Activated gamma-delta T cell treated with anti-CD3 and anti-CD28 coated beads, Interleukin-2, amount 50 U/mL, for 16 hours (primary cell): Measurements from ENCODE around the gene CHRD.
"Not testable (repeated sequence)": the region's sequence is repeated elsewhere in the genome, so short reads cannot be mapped to it uniquely, and the experiment has no call there.

Experiments
- DNase-seq: peaks from one replicate; pipeline ENCODE4 v3.0.0-alpha.2; 2020; ENCODE audit warnings: low read depth

CHRD gene

DNA sequence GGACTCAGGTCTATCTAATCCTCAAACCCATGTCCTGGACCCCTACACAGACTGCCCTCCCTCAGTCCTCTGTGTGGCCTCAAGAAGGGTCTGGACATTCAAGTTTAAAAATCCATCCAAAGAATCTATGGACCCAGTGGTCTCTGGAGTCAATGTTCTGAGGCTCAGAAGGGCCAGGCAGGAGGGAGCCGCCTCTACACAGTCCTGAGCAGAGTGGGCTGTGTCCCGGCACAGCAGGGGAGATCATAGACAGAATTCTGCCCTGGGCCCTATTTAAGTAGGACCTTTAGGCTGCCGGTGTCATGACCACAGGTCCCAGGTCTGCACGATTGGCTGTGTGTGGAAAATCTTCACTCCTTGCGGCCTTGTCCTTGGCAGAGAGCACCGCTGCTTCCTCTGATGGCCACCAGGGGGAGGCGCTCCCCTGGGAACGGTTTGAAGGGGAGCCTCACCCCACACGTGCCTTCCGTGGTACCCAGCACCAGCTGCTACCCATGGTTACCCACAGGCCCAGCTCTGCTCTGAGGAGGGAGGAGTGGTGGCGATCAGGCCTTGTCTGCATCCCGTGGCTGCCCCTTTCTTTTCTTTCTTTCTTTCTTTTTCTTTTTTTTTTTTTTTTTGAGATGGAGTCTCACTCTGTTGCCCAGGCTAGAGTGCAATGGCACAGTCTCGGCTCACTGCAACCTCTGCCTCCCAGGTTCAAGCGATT, 37.9 kb downstream of the CHRD start:
- DNase-seq = peak; percentile 47

GRCh38 chr3:184419171-184419570, 39.3 kb downstream of the CHRD start:
- no peak for DNase-seq

GRCh38 chr3:184423561-184423960, 43.7 kb downstream of the CHRD start:
- DNase-seq = no peak

GRCh38 chr3:184426691-184427141, 46.9 kb downstream of the CHRD start:
- DNase-seq = no peak

GRCh38 chr3:184428561-184429175, 48.8 kb downstream of the CHRD start:
- no peak for DNase-seq

DNA sequence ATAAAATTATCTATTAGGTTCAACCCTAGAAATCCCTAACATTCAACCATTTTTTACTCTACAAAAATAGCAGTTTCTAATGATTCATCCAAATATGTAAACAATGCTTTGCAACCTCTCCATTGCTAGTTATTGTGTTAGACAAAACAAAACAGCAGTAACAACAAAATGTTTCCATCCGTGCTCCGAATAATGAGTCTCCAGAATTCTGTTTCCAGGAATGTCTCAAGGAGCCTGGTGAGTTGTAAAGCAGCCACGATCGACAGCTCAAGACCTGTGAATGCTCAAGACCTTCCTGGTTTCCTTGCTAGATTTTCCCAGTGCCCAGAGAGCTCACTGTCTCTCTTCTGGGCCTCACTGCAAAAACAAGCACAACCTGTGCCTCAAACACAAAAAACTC, 49.9 kb downstream of the CHRD start:
- no peak for DNase-seq

DNA sequence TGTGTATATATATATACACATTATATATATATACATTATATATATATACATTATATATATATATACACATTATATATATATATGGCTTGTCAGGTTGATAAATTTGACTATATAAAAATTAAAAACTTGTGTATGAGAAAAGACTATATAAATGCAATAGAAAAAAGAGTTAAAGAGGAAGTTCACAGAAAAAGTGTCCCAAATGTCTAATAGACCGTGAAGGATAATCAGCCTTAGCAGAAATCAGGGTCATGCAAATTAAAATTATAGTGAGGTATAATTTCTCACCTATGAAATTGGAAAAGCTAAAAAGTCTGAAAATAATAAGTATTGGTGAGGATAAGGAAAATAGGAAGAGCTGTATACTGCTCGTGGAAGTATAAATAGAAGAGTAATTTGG, 51.1 kb downstream of the CHRD start:
- no peak for DNase-seq

DNA sequence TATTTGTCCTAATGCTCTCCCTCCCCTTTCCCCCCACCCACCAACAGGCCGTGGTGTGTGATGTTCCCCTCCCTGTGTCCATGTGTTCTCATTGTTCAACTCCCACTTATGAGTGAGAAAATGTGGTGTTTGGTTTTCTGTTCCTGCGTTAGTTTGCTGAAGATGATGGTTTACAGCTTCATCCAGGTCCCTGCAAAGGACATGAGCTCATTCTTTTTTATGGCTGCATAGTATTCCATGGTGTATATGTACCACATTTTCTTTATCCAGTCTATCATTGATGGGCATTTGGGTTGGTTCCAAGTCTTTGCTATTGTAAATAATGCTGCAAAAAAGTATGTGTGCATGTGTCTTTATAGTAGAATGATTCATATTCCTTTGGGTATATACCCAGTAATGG, 53.3 kb downstream of the CHRD start:
- DNase-seq = not testable (repeated sequence)

DNA sequence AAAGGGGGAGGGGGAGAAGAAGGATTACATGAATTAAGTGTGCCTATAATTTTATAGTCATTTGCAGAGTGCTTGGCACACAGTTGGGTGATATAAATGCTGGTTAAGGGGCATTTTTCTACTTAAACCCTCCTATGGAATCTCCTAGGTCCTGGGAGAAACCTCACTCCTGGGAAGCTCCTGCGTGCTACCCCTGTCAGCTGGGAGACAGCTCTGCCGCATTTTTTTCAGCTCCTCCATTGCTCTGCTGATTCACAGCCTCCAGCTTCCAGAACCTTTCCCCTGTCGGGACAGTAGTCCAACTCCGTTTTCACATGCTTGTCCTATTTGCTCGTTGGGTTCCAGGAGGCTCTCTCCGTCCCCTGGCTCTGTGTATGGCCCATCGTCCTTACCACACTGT, 59.2 kb downstream of the CHRD start:
- no peak for DNase-seq
